HG03175 (cell line): Measurements from ENCODE around the gene FMNL3.
"Not testable (repeated sequence)": the region's sequence is repeated elsewhere in the genome, so short reads cannot be mapped to it uniquely, and the experiment has no call there.

Experiments used
- ATAC-seq: cut with Tn5 transposase; IDR thresholded peaks from one replicate; pipeline ENCODE4 v1.9.1; 2021; ENCODE audit warnings: mild to moderate bottlenecking, moderate library complexity; ENCODE audit not compliant: unreplicated experiment

The FMNL3 gene

DNA sequence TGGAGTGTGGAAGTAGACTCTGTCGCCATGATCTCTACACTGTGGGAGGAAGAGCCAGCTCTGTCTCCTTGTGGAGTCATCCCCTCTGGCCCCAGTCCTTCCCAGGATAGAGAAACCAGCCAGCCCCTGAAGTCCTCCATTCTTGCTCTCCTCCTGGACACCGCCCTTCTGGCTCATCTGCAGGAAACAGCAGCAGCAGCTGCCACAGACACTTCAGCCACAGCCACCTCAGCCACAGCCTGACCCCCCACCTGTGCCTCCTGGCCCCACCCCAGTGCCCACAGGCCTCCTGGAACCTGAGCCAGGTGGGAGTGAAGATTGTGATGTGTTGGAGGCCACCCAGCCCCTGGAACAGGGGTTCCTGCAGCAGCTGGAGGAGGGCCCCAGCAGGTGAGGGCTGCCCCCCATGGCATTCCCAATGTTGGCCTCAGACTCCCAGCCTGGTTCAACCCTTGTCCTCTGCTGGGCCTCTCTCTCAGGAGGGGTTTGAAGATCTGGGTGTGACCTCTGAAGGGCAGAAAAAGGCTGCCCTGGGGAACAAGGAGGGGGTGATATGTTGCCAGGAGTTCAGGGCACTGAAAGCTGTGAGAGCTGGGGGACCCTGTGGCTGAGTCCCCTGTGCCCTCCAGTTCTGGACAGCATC is 73.4 kb downstream of the FMNL3 start:
- ATAC-seq, result no peak

DNA sequence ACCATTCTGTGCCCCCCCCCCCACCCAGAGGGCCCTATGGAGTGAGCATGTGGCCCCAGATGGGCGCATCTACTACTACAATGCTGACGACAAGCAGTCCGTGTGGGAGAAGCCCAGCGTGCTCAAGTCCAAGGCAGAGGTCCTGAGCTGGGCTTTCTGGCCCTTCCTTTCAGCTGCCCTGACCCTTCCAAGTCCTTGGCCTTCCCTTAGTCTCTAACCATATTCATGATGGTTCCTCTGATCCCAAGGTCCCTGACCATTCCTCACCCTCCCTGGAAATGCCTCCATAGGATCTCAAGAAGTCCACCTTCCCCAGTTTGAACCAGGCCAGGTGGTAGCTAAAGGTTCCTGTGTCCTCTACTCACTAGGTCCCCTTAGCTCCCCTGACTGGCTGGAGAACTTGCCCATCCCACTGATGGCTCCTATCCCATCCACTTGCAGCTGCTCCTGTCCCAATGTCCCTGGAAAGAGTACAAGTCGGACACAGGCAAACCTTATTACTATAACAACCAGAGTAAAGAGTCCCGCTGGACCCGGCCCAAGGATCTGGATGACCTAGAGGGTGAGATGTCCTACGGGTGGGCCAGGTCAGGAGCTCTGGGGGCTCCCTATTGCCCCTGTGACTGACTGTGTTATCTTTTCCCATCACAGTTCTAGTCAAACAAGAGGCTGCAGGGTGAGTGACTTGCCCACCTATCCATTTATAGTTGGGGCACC is 74.1 kb downstream of the FMNL3 start:
- ATAC-seq, result no peak

DNA sequence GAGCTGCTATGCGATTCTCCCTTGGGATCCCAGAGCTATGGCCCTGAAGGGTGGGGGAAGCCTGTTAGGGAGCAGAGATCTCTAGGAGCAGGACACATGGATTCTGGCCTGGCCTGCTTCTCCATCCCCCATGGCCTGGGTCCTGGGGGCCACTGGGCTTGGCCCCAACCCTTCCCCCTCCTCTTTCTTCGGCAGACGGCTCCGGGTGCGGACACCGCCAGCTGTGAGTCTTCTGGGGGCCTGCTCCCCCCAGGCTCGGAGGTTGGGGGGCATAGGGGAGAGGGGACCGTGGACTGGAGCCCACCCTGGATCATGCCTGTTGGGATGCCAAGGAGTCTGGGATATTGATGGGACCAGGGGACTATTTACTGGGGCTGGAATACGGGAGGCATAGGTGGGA is 74.8 kb downstream of the FMNL3 start:
- ATAC-seq, result no peak

DNA sequence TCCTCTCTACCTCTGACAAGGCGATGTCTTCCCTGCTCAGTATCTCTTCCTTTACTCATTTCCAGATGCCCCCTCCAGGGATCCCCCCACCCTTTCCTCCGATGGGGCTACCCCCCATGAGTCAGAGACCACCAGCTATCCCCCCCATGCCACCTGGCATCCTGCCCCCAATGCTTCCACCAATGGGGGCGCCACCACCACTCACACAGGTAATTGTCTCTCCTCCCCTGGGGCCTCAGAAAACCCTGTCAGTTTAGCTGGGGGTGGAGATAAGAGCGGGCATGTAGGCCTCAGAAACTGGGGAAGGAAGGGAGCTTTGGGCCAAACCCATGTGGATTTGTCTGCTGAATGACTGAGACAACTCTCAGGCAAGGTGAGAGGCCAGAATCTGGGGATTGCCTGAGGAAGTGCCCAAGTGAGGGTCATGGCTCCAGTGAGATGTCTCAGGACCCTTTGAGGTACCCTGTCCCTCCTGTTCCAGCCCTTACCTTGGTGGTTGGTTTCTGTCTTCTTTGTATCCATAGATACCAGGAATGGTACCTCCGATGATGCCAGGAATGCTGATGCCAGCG is 75.8 kb downstream of the FMNL3 start:
- ATAC-seq, result no peak

DNA sequence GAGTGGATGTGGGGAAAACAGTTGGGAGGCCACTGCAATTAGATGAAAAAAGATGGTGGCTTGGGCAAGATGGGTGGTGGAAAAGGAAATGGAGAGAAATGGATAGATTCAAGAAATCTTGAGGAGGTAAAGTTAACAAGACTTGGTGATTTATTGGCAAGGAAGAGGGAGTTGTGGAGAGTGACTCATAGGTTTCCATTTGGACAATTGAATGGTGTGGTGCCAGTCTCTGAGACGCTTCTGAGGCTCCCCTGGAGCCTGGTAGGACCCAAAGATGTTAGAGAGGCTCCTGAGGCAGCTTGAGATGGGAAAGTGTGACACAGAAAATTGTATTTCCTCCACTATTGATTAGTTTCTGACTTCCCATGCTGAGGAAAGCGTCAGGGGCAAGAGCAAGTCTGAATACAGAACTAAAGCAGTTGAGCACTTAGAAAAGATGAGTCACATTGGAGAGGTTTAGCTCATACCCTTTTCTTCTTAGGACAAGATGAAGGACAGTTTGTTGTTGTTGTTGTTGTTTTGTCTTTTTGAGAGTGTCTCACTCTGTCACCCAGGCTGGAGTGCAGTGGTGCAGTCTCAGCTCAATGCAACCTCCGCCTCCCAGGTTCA is 79.3 kb downstream of the FMNL3 start:
- ATAC-seq, result no peak

DNA sequence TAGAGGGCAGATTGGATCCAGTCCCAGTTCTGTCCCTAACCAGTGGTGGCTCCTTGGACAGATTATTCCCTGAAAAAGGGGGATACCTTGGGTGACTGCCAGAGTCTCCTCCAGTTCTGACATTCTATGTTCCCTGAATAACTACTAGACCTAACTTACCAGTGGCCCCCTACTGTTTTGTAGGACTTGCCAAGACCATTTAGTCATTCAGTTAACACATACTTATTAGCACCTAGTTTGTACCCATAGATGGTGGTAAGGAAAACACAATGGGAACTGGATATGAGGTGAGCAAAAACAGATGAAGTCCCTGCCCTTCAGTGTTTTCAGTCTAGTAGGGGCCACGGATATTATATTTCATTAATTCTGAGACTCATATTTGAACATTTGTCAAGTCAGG is 80.4 kb downstream of the FMNL3 start:
- no peak for ATAC-seq

DNA sequence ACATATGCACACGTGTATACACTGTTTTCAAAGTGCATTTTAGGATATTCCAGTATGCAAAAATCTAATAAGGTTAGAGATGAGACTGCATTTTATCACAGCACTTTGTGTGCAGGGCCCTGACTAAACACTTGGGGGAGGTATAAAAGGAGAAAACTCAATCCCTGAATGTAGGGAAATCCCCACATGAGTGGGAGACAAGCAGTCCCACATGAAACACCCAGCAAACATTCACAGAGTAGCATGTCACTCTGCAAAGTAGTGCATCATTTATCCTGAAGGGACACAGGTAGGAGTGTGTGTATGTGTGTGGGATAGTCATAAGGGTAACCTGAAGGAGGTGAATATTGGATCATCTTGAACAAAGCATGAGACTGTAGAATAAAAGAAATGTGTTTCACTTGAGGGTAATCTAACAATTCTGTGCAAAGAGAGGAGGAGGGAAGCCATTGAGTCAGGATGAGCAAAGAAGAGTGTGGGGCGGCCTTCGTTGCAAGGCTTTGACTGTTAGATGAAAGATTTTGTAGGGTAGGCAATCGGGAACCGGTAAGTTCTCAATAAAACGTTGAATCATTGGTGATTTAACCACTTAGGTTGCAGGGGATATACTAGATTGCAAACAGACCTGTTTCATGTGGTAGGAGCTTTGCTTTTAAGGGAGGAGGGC is 80.9 kb downstream of the FMNL3 start:
- no peak for ATAC-seq

DNA sequence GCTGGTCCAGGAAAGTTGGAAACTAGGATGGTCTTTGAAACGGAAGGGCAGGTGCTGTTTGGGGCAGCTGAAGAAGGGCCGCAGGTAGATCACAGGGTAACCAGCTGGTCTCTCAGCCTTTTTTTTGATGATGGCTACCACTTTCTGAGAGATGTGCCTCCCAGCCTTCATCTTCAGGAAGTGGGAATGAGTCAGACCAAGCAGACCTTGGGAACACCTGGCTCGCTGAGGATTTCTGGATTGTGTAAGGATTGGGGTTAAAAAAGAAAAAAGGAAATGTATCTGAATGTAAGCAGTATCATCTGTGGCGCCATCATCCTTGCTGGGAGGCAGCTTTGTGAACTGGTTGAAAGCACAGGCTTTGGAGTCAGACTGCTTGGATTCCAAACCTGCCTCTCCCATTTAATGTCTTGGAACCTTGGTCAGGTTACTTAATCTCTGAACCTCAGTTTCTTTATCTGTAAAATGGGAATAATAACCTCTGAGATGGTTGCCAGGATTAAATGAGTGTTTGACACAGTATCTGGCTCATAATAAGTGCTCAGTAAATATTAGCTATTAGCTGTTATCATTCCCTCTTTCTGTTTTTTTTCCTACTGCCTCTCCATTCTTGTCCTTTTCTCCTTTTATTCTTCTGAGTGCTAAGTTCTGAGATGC is 82.2 kb downstream of the FMNL3 start:
- no peak for ATAC-seq

DNA sequence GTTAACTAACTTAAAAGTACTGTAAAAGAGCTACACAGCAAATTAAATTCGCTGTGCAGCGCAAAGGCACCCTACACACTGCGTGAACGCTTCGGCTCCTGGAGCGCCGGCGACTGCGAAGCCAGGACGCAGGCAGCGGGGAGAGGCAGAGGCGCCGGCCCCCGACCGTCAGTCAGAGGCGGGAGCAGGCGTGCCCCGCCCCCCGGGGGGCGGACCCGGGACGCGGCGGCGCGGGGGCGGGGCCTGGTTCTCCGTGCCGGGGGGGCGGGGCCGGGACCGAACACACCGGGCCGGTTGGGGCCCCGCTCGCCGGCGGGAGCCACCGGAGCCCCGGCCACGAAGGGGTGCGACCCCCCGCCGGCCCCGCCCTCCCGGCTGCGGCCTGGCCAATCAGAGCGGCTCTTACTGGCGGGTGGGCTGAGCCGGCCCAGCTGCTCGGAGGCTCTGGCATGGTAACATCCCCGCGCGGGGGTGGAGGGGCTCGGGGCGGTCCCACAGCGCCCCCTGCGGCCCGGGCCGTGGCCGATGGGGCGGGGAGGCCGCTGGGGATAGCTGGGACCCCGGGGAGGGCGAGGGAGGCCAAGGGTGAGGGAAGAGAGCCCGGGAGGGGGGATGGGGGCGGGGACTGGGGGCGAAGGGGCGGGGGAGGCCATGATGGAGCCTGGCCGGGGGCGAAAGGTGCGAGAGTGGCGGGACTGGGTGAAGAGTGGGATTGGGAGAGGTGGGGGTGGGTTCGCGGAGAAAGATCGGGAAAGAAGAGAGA is 83.9 kb downstream of the FMNL3 start, which contains the start of gene PRPF40B:
TSS of gene PRPF40B (plus strand) at position 420 of the 763 bp plus-strand sequence. CDS start at position 450, 30 bp downstream.
- peak; percentile 72 for ATAC-seq

DNA sequence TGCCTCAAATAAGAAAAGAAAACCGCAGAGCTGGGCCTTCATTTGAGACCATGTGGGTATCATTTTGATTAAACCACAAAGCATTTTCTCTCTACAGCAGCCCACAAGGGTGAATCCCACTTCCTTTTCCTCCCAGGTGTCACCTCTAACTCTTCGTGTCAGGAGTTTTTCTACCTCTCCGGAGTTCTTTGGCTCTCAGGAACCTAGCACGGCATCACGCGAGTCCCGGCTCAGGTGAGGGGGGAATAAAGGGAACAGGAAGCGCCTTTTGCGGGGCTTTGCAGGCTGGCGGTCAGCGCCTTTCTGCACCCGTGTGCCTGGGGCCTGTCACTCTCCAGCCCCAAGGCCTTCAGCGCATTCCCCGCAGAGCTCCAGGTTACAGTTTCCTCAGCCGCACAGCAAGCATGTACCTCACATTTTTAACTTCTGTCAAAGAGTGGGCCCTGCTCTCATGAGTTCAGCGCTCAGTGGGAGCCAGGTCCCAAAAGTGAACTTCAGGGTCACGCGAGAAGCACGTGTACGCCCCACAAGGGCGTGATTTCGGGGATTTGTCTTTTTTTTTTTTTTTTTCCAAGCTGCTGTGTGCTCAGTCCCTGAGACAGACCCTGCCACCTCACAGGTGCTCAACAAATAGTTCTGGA is 84.6 kb downstream of the FMNL3 start:
- ATAC-seq, result peak; percentile 29

DNA sequence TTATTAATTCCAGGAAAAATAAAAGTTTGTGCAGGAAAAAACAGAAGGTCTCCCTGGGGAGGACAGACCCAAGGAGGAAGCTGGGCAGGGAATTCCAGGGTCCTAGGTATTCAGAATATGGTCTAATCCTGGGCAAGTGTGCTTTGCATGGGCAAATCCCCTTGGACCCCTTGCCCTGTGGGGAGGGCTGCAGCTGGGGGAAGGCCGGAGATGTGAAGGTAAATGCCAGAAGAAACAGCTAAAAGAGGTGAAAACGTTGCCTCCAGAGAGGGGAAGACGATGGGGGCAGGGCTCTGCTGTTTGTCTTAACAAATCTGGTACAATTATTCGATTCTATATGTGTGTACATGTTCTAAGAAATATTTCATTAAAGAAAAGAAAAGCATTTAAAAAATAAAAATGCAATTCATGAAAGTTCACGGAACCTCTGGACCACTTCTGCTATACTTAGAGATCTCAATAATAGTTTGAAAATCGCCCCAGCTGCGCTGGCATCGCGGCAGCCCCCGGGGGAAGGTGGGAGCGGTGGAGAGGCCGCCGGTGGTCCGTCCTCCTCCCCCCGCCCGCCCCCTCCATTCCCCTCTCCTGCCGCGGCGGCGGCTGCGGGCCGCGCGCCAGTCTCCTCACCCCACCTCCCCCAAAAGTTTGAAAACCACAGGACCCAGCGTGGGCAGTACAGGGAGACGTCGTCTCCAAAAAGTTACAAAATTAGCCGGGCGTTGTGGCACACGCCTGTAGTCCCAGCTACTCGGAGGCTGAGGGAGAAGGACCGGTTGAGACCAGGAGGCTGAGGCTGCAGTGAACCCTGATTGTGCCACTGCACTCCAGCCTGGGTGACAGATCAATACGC is 85.3 kb downstream of the FMNL3 start:
- no peak for ATAC-seq

DNA sequence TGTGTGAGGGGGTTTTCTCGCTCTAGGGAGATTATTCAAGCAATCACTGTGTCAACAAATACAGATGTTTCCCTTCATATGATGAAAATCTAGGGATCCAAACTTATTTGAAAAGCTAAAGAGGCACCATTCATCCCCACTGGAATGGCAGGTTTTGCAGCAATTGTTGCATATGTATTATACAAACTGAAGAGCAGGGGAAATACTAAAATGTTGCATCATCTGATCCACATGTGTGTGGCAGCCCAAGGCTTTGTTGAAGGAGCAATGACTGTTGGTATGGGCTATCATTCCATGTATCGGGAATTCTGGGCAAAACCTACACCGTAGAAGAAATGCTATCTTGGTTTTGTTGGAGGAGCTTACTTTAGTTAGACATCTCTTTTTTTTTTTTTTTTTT is 87.9 kb downstream of the FMNL3 start:
- no peak for ATAC-seq

DNA sequence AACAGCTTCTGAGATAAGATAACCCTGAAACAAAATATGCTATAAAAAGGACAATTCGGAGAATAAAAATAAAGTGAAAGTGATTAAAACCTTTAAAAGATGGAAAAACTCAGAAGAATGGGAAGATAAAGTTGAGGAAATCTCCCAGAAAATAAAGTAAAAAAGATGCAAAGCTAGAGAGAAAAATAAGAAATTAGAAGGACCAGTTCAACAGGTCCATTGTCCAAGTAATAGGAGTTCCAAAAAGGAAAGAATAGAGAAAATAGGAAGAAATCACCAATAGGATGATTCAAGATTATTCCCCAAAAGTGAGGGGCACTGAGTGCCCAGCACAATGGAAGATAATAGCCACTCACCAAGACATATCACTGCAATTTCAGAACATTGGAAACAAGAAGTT is 88.6 kb downstream of the FMNL3 start:
- ATAC-seq, result no peak

DNA sequence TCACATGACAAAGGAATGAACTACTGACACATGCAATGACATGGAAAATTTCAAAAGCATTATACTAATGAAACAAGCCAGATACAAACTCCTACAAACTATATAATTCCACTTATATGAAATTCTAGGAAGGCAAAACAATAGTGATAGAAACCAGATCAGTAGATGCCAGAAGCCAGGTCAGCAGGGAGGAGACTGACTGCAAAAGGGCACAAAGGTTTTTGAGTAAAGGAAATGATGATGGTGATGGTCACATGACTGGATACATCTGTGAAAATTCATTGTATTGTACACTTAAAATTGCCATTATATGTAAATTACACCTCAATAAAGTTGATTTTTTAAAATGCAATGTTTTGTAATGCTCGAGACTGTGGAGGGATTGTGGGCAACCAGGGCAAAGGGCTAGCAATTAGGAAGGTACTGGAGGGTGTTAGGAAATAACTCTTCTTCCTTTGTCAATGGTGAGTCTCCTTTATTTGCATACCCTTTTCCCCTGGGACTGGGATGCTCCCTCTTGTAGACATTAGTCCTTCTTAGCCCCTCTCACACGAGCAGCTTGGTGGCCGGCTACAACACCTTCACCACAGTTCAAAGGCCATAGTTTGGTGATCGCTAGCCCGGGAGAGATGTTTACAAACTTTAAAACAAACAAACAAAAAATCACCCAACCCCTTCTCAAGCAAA is 90.5 kb downstream of the FMNL3 start:
- no peak for ATAC-seq

DNA sequence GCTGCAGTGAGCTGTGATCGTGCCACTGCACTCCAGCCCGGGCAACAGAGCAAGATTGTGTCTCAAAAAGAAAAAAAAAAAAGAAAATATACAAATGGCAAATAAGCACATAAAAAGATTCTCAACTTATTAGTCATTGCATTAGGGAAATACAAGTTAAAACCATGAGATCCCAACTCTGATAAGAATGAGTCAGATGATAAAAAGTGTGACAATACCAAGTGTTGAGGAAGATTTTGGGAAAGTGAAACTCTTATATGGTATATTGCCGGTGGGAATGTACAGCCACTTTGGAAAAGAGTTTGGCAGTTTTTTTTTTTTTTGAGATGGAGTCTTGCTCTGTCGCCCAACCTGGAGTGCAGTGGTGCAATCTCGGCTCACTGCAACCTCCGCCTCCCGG is 91.5 kb downstream of the FMNL3 start:
- ATAC-seq, result no peak

DNA sequence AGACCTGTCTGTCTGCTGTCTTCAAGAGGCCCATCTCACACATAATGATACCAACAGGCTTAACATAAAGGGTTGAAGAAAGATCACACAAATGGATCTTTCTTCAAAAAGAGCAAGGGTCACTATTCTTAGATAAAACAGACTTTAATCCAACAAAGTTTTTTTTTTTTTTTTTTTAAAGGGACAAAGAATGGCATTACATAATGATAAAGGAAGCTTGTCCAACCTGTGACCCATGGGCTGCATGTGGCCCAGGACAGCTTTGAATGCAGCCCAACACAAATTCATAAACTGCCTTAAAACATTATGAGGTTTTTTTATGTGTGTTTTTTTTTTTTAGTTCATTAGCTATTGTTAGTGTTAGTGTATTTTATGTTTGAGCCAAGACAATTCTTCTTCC is 95.0 kb downstream of the FMNL3 start:
- no peak for ATAC-seq

DNA sequence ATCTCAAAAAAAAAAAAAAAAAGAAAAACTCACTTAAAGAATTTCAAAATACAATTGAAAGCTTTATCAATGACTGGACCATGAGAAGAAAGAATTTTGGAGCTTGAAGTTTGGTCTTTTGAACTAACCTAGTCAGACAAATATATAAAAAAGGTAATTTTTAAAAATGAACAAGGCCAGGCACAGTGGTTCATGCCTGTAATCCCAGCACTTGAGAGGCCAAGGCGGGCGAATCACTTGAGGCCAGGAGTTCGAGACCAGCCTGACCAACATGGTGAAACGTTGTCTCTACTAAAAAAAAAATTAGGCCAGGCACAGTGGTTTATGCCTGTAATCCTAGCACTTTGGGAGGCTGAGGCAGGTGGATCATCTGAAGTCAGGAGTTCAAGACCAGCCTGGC is 96.4 kb downstream of the FMNL3 start:
- ATAC-seq, result not testable (repeated sequence)

DNA sequence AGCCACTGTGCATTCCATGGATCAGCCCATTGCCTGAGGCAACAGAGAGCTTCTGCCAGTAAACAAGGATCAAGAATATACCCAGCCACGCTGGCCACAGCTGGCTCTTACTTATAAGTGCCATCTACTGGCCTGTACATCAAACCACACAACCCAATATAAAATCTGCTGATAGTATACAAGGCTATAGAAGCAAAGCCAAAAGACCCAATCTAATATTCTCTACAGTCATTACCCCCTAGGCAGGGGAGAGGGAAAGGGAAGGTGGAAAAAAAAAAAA is 97.4 kb downstream of the FMNL3 start:
- no peak for ATAC-seq
